ENCODE data around the gene NANOS1.

NANOS1 gene, protein sequence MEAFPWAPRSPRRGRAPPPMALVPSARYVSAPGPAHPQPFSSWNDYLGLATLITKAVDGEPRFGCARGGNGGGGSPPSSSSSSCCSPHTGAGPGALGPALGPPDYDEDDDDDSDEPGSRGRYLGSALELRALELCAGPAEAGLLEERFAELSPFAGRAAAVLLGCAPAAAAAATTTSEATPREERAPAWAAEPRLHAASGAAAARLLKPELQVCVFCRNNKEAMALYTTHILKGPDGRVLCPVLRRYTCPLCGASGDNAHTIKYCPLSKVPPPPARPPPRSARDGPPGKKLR
- total RNA-seq = 1.2 to 1.5 (median 1.4) reads per million in 3 donors

GRCh38 chr10:119029613-119030420 lies at the start of gene NANOS1:
Gene NANOS1 (plus strand): TSS chr10:119029714. CDS start chr10:119029802, 88 bp downstream.
- peaks cover 5% of the 10 kb centered on the region for H3K4me1 ChIP-seq (ENCODE audit: control insufficient read depth, insufficient read depth, low read length, poor library complexity, severe bottlenecking)
- DNase-seq = no peak
- H3K27me3 ChIP-seq (replicated peaks; ENCODE audit: control insufficient read depth, insufficient read depth, low read length, poor library complexity, severe bottlenecking) = no peaks in the 10 kb centered on the region
- peak within 1 kb of the TSS; percentile 4 for H3K27ac ChIP-seq (ENCODE audit: insufficient read depth, low read length, poor library complexity, severe bottlenecking)
- peak within 1 kb of the TSS; percentile 56 for H3K4me3 ChIP-seq (ENCODE audit: insufficient read depth, low read depth, low read length, poor library complexity, severe bottlenecking)
- no peaks in the 10 kb centered on the region for H3K9me3 ChIP-seq (ENCODE audit: control insufficient read depth, low read length)
- peaks cover 9% of the 10 kb centered on the region for H3K36me3 ChIP-seq (ENCODE audit: control insufficient read depth, insufficient read depth, low read length)

DNA sequence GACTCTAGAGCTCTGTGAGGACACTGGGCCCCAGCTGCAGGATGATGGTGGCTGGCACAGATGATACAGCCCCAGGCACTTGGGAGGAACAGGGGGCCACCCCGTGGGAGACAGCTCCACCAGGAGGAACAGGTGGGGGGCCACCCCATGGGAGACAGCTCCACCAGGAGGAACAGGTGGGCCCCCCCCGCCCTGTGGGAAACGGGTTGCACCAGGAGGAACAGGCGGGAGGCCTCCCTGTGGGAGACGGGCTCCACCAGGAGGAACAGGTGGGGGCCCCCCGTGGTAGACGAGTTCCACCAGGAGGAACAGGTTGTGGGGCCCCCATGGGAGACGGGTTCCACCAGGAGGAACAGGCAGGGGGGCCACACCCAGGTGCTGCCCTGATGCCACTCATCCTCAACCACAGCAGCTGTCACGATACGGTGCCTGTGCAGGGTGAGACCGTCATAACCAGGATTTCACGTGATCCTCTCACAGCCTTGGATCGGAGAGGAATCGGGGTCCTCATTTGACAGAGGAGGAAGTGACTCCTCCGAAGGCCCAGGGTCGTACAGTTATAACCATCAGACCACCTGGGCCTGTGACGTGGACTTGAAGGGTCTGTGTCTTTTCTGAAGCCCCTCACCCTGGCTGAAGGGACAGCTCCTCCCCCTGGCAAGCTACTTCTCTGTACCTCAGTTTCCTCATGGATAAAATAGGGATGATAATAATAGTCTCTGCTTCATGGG lies 49.2 kb upstream of the NANOS1 start:
- Histone ChIP-seq H3K4me1 (ENCODE audit: control insufficient read depth, insufficient read depth, low read length, poor library complexity, severe bottlenecking) (no peaks in the 10 kb centered on the region), H3K9me3 (ENCODE audit: control insufficient read depth, low read length) (no peaks in the 10 kb centered on the region), H3K36me3 (ENCODE audit: control insufficient read depth, insufficient read depth, low read length) (no peaks in the 10 kb centered on the region), H3K27ac (ENCODE audit: insufficient read depth, low read length, poor library complexity, severe bottlenecking) (no peak overlapping the region), H3K27me3 (replicated peaks; ENCODE audit: control insufficient read depth, insufficient read depth, low read length, poor library complexity, severe bottlenecking) (no peaks in the 10 kb centered on the region), H3K4me3 (ENCODE audit: insufficient read depth, low read depth, low read length, poor library complexity, severe bottlenecking) (no peak overlapping the region)
- DNase-seq = no peak

DNA sequence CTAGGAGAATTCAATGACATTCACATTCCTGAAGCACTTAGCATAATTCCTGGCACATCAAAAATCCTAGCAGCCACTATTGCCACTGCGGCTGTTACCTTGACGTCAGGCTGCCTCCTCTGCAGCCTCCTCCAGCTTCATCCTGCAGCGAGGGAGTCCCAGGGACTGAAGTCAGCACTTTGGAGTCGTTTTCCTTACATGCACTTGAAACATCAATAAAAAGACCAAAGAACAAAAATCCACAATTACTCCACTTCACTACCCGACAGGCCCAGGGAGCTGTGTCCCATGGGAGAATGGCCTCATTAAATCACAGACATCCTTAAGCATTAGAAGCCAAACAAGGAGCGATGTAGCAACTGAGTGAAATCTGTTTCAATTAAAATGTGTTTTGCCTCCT lies 48.6 kb upstream of the NANOS1 start:
- no peak overlapping the region for H3K27ac ChIP-seq (ENCODE audit: insufficient read depth, low read length, poor library complexity, severe bottlenecking)
- no peaks in the 10 kb centered on the region for H3K27me3 ChIP-seq (replicated peaks; ENCODE audit: control insufficient read depth, insufficient read depth, low read length, poor library complexity, severe bottlenecking)
- H3K36me3 ChIP-seq (ENCODE audit: control insufficient read depth, insufficient read depth, low read length) = no peaks in the 10 kb centered on the region
- H3K4me1 ChIP-seq (ENCODE audit: control insufficient read depth, insufficient read depth, low read length, poor library complexity, severe bottlenecking) = no peaks in the 10 kb centered on the region
- H3K4me3 ChIP-seq (ENCODE audit: insufficient read depth, low read depth, low read length, poor library complexity, severe bottlenecking) = no peak overlapping the region
- H3K9me3 ChIP-seq (ENCODE audit: control insufficient read depth, low read length) = no peaks in the 10 kb centered on the region
- no peak for DNase-seq

GRCh38 chr10:118981946-118982345 lies 47.6 kb upstream of the NANOS1 start:
- no peaks in the 10 kb centered on the region for H3K9me3 ChIP-seq (ENCODE audit: control insufficient read depth, low read length)
- no peaks in the 10 kb centered on the region for H3K4me1 ChIP-seq (ENCODE audit: control insufficient read depth, insufficient read depth, low read length, poor library complexity, severe bottlenecking)
- H3K36me3 ChIP-seq (ENCODE audit: control insufficient read depth, insufficient read depth, low read length) = no peaks in the 10 kb centered on the region
- H3K4me3 ChIP-seq (ENCODE audit: insufficient read depth, low read depth, low read length, poor library complexity, severe bottlenecking) = no peak overlapping the region
- H3K27ac ChIP-seq (ENCODE audit: insufficient read depth, low read length, poor library complexity, severe bottlenecking) = no peak overlapping the region
- no peak for DNase-seq
- no peaks in the 10 kb centered on the region for H3K27me3 ChIP-seq (replicated peaks; ENCODE audit: control insufficient read depth, insufficient read depth, low read length, poor library complexity, severe bottlenecking)

DNA sequence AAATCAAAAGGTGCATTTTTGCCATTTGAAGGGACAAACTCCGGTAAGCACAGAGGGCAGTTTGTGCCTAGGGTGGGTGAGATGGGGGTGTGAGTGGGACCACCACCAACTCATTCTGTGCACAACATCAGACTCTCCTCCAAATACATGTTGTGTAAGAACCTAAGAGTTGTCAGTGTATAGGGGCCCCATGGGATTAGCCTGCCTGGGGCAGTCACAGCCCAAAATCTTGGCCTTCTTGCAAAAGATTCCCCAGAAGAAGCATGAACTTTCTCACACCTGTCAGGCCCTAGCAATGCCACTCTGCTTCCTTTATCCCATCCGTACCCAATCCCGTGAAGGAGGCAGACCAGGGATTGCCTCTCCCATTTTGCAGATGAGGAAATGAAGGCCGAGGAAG lies 47.1 kb upstream of the NANOS1 start:
- Histone ChIP-seq H3K4me1 (ENCODE audit: control insufficient read depth, insufficient read depth, low read length, poor library complexity, severe bottlenecking) (no peaks in the 10 kb centered on the region), H3K4me3 (ENCODE audit: insufficient read depth, low read depth, low read length, poor library complexity, severe bottlenecking) (no peak overlapping the region), H3K27ac (ENCODE audit: insufficient read depth, low read length, poor library complexity, severe bottlenecking) (no peak overlapping the region), H3K27me3 (replicated peaks; ENCODE audit: control insufficient read depth, insufficient read depth, low read length, poor library complexity, severe bottlenecking) (no peaks in the 10 kb centered on the region), H3K9me3 (ENCODE audit: control insufficient read depth, low read length) (no peaks in the 10 kb centered on the region), H3K36me3 (ENCODE audit: control insufficient read depth, insufficient read depth, low read length) (no peaks in the 10 kb centered on the region)
- no peak for DNase-seq

GRCh38 chr10:118983263-118983662 lies 46.3 kb upstream of the NANOS1 start:
- Histone ChIP-seq H3K27me3 (replicated peaks; ENCODE audit: control insufficient read depth, insufficient read depth, low read length, poor library complexity, severe bottlenecking) (no peaks in the 10 kb centered on the region), H3K4me1 (ENCODE audit: control insufficient read depth, insufficient read depth, low read length, poor library complexity, severe bottlenecking) (no peaks in the 10 kb centered on the region), H3K9me3 (ENCODE audit: control insufficient read depth, low read length) (no peaks in the 10 kb centered on the region), H3K4me3 (ENCODE audit: insufficient read depth, low read depth, low read length, poor library complexity, severe bottlenecking) (no peak overlapping the region), H3K36me3 (ENCODE audit: control insufficient read depth, insufficient read depth, low read length) (no peaks in the 10 kb centered on the region), H3K27ac (ENCODE audit: insufficient read depth, low read length, poor library complexity, severe bottlenecking) (no peak overlapping the region)
- no peak for DNase-seq

DNA sequence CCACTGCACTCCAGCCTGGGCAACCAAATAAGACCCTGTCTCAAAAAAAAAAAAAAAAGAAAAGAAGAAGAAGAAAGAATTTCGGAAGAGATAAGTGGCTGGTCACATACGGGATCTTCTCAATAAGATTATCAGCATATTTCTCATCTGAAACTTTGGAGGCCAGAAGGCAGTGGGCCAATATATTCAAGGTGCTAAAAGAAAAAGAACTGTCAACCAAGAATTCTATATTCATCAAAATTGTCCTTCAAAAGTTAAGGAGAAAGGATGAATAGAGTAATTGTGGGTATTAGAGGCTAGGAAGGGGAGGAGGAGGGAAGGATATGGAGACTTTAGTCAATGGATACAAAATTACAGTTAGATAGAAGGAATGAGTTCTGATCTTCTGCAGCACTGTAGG lies 43.9 kb upstream of the NANOS1 start:
- no peaks in the 10 kb centered on the region for H3K9me3 ChIP-seq (ENCODE audit: control insufficient read depth, low read length)
- H3K4me1 ChIP-seq (ENCODE audit: control insufficient read depth, insufficient read depth, low read length, poor library complexity, severe bottlenecking) = no peaks in the 10 kb centered on the region
- DNase-seq = no peak
- H3K4me3 ChIP-seq (ENCODE audit: insufficient read depth, low read depth, low read length, poor library complexity, severe bottlenecking) = no peak overlapping the region
- no peak overlapping the region for H3K27ac ChIP-seq (ENCODE audit: insufficient read depth, low read length, poor library complexity, severe bottlenecking)
- H3K27me3 ChIP-seq (replicated peaks; ENCODE audit: control insufficient read depth, insufficient read depth, low read length, poor library complexity, severe bottlenecking) = no peaks in the 10 kb centered on the region
- no peaks in the 10 kb centered on the region for H3K36me3 ChIP-seq (ENCODE audit: control insufficient read depth, insufficient read depth, low read length)

GRCh38 chr10:118986815-118987790 lies 42.4 kb upstream of the NANOS1 start:
- Histone ChIP-seq H3K27ac (ENCODE audit: insufficient read depth, low read length, poor library complexity, severe bottlenecking) (no peak overlapping the region), H3K36me3 (ENCODE audit: control insufficient read depth, insufficient read depth, low read length) (no peaks in the 10 kb centered on the region), H3K27me3 (replicated peaks; ENCODE audit: control insufficient read depth, insufficient read depth, low read length, poor library complexity, severe bottlenecking) (no peaks in the 10 kb centered on the region), H3K4me3 (ENCODE audit: insufficient read depth, low read depth, low read length, poor library complexity, severe bottlenecking) (no peak overlapping the region), H3K4me1 (ENCODE audit: control insufficient read depth, insufficient read depth, low read length, poor library complexity, severe bottlenecking) (no peaks in the 10 kb centered on the region), H3K9me3 (ENCODE audit: control insufficient read depth, low read length) (no peaks in the 10 kb centered on the region)
- no peak for DNase-seq

DNA sequence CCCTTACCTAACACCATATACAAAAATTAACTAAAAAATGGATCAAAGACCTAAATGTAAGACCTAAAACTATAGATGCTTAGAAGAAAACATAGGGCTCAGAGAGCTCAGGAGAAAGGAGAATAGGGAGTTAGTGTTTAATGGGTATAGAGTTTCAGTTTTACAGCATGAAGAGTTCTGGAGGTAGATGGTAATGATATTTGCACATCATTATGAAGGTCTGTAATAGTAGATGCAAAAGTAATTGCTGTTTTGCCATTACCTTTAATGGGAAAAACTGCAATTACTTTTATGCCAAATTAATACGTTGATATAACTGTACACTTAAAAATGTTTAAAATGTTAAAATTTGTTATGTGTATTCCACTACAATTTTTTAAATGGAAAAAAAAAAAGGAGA lies 39.2 kb upstream of the NANOS1 start:
- no peaks in the 10 kb centered on the region for H3K27me3 ChIP-seq (replicated peaks; ENCODE audit: control insufficient read depth, insufficient read depth, low read length, poor library complexity, severe bottlenecking)
- H3K4me1 ChIP-seq (ENCODE audit: control insufficient read depth, insufficient read depth, low read length, poor library complexity, severe bottlenecking) = no peaks in the 10 kb centered on the region
- no peak overlapping the region for H3K27ac ChIP-seq (ENCODE audit: insufficient read depth, low read length, poor library complexity, severe bottlenecking)
- no peaks in the 10 kb centered on the region for H3K36me3 ChIP-seq (ENCODE audit: control insufficient read depth, insufficient read depth, low read length)
- no peak overlapping the region for H3K4me3 ChIP-seq (ENCODE audit: insufficient read depth, low read depth, low read length, poor library complexity, severe bottlenecking)
- DNase-seq = no peak
- H3K9me3 ChIP-seq (ENCODE audit: control insufficient read depth, low read length) = no peaks in the 10 kb centered on the region
